CD1c-positive myeloid dendritic cell (primary cell): ENCODE results near the gene SMAD1.

Source experiments
- DNase-seq: peaks from one replicate; pipeline ENCODE4 v3.0.0-alpha.2; 2016; ENCODE audit errors: extremely low spot score

Gene SMAD1

DNA sequence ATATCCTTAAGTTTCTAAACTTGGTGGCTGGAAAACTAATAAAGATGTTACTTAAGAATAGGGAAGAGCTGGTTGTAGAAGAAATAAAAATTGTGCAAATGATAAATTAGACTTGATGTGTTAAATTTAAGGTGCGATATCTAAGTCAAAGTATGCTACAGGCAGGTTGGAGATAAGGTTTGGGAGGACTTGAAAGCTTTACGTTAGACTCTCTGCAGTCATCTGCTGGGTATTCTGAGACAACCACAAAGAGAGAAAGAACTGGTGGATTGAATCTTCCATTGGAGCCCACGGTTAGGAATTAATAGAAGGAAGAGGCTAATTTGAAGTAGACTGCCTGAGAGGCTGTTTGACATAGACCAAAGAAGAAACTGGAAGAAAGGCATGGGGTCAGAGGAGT lies 7.9 kb downstream of the SMAD1 start:
- DNase-seq = no peak

DNA sequence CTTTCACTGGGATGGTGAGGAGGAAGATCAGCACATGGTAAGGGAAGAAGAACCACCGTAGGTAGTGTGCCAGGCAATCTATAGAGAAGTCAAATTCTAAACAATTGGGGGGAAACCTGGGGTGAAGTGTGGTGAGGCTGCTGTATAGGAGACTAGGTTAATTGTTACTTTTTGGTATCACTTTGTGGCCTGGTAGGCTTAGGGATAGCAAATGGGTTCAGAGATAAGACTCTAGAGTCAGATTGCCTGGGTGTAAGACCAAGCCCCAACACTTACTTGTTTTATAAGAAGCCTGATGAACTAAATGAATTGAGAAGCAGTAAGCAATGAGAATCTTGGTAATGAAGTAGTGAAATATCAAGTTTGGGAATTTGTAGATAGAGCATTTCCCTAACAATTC lies 8.7 kb downstream of the SMAD1 start:
- no peak for DNase-seq

DNA sequence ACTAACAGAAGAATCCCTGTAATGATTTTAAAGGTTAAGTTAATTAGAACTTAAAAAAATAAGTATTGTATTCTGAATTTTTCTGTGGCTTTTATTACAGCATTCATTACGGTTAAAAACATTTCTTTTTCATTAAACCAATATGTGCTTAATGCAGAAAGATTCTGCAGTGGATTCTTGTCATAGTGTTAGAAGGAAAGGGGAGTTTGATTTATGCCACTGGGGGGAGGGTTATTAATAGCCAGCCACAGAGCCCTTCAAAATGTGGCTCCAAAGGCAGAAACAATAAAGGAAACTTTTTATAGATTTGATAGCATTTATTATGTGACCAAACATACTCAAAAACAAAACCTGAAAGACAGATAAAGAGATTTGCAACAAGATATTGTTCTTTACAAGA lies 9.1 kb downstream of the SMAD1 start:
- DNase-seq = no peak

DNA sequence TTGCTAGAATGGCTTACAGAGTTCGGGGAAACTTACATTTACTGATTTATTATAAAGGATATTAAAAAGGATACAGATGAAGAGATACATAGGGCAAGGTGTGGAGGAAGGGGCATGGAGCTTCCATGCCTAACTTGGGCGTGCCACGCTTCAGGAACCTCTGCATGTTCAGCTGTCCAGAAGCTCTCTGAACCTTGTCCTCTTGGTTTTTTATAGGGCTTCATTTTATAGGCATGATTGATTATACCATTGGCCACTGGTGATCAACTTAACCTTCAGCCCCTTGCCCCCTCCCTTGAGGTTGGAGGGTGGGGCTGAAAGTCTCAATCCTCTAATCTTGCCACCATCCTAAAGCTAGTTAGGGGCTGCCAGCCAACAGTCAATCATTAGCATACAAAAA lies 10.7 kb downstream of the SMAD1 start:
- DNase-seq = no peak

GRCh38 chr4:145493166-145493565 lies 11.5 kb downstream of the SMAD1 start:
- DNase-seq = no peak

- DNase-seq = no peak
Measured at GRCh38 chr4:145494666-145495270, 13.1 kb downstream of the SMAD1 start.

GRCh38 chr4:145496292-145496691 lies 14.6 kb downstream of the SMAD1 start:
- no peak for DNase-seq

DNA sequence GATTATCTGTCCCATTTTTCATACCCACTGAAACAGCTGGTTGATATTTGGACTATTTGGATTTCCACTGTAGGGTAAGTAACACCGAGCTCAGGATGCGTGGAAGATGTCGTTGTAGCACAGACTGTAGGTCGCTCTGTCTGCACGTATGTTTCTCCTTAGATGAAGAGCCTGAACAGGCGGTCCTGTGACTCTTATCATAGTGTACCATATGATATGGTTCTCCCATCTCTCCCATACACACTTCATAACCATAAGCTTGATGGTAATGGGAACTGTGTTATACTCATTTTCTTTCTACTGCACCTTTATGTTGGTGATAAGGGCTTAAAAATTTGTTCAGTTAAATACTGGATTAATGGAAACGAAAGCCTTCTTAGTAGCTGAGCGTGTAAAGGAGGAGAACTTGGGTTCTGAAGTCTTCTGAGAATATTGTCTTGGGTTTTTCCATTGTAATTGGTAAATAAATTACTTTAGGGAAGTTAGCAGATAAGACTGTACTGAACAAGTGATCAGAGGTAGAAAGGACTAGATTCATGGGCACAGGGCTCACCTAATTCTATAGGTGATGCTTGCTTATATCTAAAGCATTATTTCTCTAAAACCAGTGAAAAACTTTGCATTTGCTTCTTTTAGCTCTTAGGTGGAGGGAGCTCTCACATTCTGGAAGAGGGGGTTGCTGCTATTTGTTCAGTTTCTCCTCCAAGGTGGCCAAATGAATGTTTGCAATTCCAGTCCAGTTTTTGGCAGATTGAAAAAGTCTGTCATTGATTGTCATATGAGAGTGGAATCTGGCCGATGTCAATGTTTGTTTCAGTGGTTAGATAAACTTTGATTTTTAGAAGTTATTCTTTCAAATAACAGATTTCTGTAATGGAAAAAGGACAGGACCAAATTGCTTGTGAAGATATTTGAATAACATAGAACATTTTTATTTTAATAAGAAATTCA lies 15.8 kb downstream of the SMAD1 start:
- no peak for DNase-seq

- DNase-seq = no peak
Measured at GRCh38 chr4:145498430-145498829, 16.8 kb downstream of the SMAD1 start.

GRCh38 chr4:145501051-145501660 lies 19.5 kb downstream of the SMAD1 start:
- no peak for DNase-seq

- DNase-seq = no peak
Measured at GRCh38 chr4:145502809-145503208, 21.2 kb downstream of the SMAD1 start.

GRCh38 chr4:145503486-145504072 lies 21.9 kb downstream of the SMAD1 start:
- DNase-seq = no peak

- DNase-seq = no peak
Measured at GRCh38 chr4:145505995-145506394, 24.3 kb downstream of the SMAD1 start.

DNA sequence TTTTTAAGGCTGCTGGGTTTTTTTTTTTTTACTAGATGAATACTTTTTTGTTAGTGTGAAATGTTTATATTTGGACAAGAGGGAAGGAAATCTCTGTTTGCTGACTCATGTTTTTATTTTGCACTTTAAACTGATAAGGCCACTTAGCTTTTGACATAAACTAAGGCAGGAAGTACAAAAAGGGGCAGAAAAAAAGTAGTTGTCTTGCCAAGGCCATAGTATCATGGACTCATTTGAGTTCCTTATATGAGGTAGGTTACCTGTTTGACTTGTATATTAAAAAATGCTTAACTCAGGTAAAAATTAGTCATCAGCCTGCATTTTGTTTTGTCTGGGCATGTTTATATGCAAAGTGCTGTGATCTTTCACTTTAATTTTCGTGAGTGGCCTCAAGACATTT lies 26.0 kb downstream of the SMAD1 start:
- no peak for DNase-seq

GRCh38 chr4:145511913-145512522 lies 30.4 kb downstream of the SMAD1 start:
- no peak for DNase-seq

- DNase-seq = no peak
Measured at GRCh38 chr4:145513020-145513621, 31.5 kb downstream of the SMAD1 start.

DNA sequence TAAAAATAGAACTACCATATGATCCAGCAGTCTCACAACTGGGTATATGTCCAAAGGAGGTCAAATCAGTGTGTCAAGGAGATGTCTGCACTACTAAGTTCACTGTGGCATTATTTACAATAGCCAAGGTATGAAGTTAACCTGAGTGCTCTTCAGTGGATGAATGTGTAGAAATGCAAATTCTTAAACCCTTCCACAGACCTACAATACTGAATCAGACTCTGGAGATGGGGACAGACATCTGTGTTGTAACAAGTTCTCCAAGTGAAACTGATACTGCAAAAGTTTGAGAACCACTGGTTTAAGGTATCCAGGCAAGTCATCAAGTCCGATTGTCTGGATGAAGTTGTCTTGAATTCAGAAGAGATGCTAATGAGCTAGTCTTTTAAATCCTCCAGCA lies 38.5 kb downstream of the SMAD1 start:
- no peak for DNase-seq

GRCh38 chr4:145521282-145521681 lies 39.6 kb downstream of the SMAD1 start:
- no peak for DNase-seq

GRCh38 chr4:145523117-145523516 lies 41.5 kb downstream of the SMAD1 start:
- DNase-seq = no peak

DNA sequence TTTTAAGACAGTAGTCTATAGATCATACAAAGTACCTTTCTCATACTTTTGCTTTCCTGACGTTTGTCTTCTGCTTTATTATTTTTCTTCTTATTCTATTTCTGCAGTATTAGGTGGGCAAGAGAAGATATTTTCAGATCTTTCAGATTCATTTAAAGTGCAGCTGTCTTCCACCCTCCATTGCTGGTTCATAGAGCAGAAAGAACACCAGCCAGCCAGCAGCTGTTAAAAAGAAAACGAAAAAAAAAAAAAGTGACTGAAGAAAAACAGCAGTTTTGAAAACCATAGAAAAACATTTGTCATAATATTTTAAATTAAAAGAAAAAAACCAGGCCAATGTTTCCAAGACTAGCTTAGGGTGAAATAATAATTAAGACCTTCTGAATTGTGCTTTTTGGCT lies 42.9 kb downstream of the SMAD1 start:
- DNase-seq = no peak

- no peak for DNase-seq
Measured at GRCh38 chr4:145525291-145525740, 43.7 kb downstream of the SMAD1 start.

GRCh38 chr4:145527773-145528172 lies 46.1 kb downstream of the SMAD1 start:
- no peak for DNase-seq
